ENCODE measurements around the gene TMEM17.

DNA sequence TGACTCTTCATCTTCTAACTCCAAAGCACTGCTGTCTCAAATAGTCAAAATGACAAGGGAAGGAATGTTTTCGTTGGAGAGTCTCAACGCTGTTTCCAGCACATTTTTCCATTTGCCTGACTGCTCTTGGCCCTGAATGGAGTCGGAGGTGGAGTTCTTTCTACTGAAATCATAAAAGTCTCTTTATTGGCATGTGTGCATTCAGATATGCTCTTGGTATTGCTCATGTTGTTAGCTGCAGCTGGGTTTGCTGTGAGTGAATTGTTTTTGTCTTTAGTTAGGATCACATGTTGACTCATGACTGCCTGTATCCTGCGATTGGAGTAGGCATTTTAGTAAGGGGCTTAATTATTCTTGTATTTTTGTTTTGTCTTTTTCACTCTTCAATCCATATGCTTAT, 16.8 kb downstream of the TMEM17 start:
- no peak for TF ChIP-seq SPI1 (IDR thresholded peaks at IDR 0.05; ENCODE audit: low read depth, low read length)
- no peak for TF ChIP-seq POLR2A (IDR thresholded peaks at IDR 0.05; ENCODE audit: low read depth, low read length)
- no peak for TF ChIP-seq POLR2AphosphoS5 (IDR thresholded peaks at IDR 0.05; ENCODE audit: low read depth, low read length)
- no peak for TF ChIP-seq PAX5 (IDR thresholded peaks at IDR 0.05; ENCODE audit: insufficient read depth, low read length, severe bottlenecking)
- no peak for TF ChIP-seq TAF1 (IDR thresholded peaks at IDR 0.05; ENCODE audit: low read depth, low read length)
